K562 (cell line): ENCODE results near the gene SYNGR3. TPM values are rescaled to one million over a fixed set of nuclear protein-coding genes. Genes with fewer than 3 reads are reported as not detected.

Experiments used
- ATAC-seq: fragments of 200-7000 bp; cut with Tn5 transposase; 3 replicates; pipeline ENCODE4 v1.9.1; 2020; ENCODE audit warnings: moderate library complexity
- BruUV-seq: library from RNA; stranded (reverse); fragments of 400-500 nt; replicated peaks from 2 replicates; lab custom pipeline; 2021; lab: Mats Ljungman, UMichigan
- CTCF ChIA-PET: fragments of 300-600 bp; formaldehyde crosslinking; extraction: SDS; loops from one replicate; lab custom pipeline; 2021; ENCODE audit warnings: low intra/inter-chr PET ratio; lab: Yijun Ruan, JAX
- POLR2A ChIA-PET: fragments of 300-600, 350-650 bp; sonication (Branson Sonifier 250); formaldehyde crosslinking; extraction: SDS; loops from one replicate; lab custom pipeline; 2021; ENCODE audit warnings: antibody characterized with exemption, inconsistent platforms; lab: Yijun Ruan, JAX
- DNase-seq, 4 experiments: peaks; one replicate each; pipeline versions ENCODE4 v3.0.0 to v3.0.0-alpha.2; 2011 to 2018; ENCODE audit warnings: low spot score in 3 of 4, mixed read lengths in 3 of 4; ENCODE audit errors: extremely low read depth in 1 of 4
- FAIRE-seq: peaks from 2 replicates; lab custom pipeline; 2011; peaks lifted over from hg19 to GRCh38; lab: Jason Lieb, UNC
- H2AFZ ChIP-seq: 2 replicates; pipeline ENCODE4 v1.6.0; 2011; ENCODE audit warnings: low read depth, low read length, control low read depth, inconsistent platforms
- H3K27ac ChIP-seq: fragments of 200-600 bp; 3 replicates; pipeline ENCODE4 v1.8.0; 2011; ENCODE audit warnings: low read depth, mild to moderate bottlenecking, control low read depth, inconsistent platforms, low read length, moderate library complexity, mixed read lengths; ENCODE audit errors: extremely low read depth
- H3K27me3 ChIP-seq, 2 experiments: fragments of 300-600 bp in 1 of 2; 2 replicates in 1 of 2; 3 replicates in 1 of 2; pipeline versions ENCODE4 v1.6.0 to v1.8.0; 2011; ENCODE audit warnings: inconsistent platforms in 2 of 2, low read length in 2 of 2, mild to moderate bottlenecking in 1 of 2, mixed read lengths in 1 of 2, moderate library complexity in 1 of 2; ENCODE audit not compliant: control insufficient read depth in 2 of 2, insufficient read depth in 2 of 2
- H3K36me3 ChIP-seq: fragments of 300-600 bp; 3 replicates; pipeline ENCODE4 v1.8.0; 2011; ENCODE audit warnings: mild to moderate bottlenecking, low read length, inconsistent platforms; ENCODE audit not compliant: control insufficient read depth, insufficient read depth
- H3K4me1 ChIP-seq, 2 experiments: fragments of 200-600 bp in 1 of 2; replicated peaks in 1 of 2; 2 replicates in 1 of 2; 3 replicates in 1 of 2; pipeline versions ENCODE4 v1.5.1 to v1.8.0; 2011; ENCODE audit warnings: inconsistent platforms in 2 of 2, low read length in 2 of 2, mild to moderate bottlenecking in 1 of 2, mixed read lengths in 1 of 2, moderate library complexity in 1 of 2; ENCODE audit not compliant: control insufficient read depth in 2 of 2, insufficient read depth in 2 of 2
- H3K4me2 ChIP-seq: 2 replicates; pipeline ENCODE4 v1.6.1; 2011; ENCODE audit warnings: low read length, control low read depth, inconsistent platforms, mixed read lengths; ENCODE audit not compliant: insufficient read depth
- H3K4me3 ChIP-seq: fragments of 200-600 bp; sonication (generic), shearing (Covaris generic); 2 replicates; pipeline ENCODE4 v1.5.1; 2016; ENCODE audit warnings: control low read depth, inconsistent platforms
- H3K79me2 ChIP-seq: fragments of 200-600 bp; 3 replicates; pipeline ENCODE4 v1.8.0; 2011; ENCODE audit warnings: low read length, inconsistent platforms; ENCODE audit not compliant: control insufficient read depth, insufficient read depth
- H3K9ac ChIP-seq, 2 experiments: 2 replicates each; pipeline versions ENCODE4 v1.6.0 to v1.6.1; 2011; ENCODE audit warnings: low read depth in 2 of 2, low read length in 2 of 2, control low read depth in 1 of 2, inconsistent platforms in 1 of 2, mild to moderate bottlenecking in 1 of 2, mixed read lengths in 1 of 2; ENCODE audit not compliant: insufficient read depth in 1 of 2
- H3K9me1 ChIP-seq: one replicate; pipeline ENCODE4 v1.6.0; 2011; ENCODE audit warnings: inconsistent platforms, mild to moderate bottlenecking, low read length, moderate library complexity; ENCODE audit not compliant: control insufficient read depth, insufficient read depth
- H3K9me3 ChIP-seq: replicated peaks from 2 replicates; pipeline ENCODE4 v1.5.1; 2011; ENCODE audit warnings: low read depth, low read length, inconsistent platforms; ENCODE audit not compliant: control insufficient read depth, insufficient read depth
- H4K20me1 ChIP-seq: replicated peaks from 2 replicates; pipeline ENCODE4 v1.6.1; 2011; ENCODE audit warnings: low read length, inconsistent platforms, mixed read lengths; ENCODE audit not compliant: control insufficient read depth, insufficient read depth
- MXD1 ChIP-seq: fragments of 250-450 bp; sonication (Bioruptor Pico); IDR thresholded peaks from 2 replicates; pipeline ENCODE4 v1.8.0; 2021; ENCODE audit warnings: borderline replicate concordance, mild to moderate bottlenecking, moderate library complexity; ENCODE audit not compliant: poor library complexity, severe bottlenecking
- SFPQ ChIP-seq: fragments of 200-400 bp; formaldehyde crosslinking; IDR thresholded peaks from 2 replicates; pipeline ENCODE4 v1.6.1; 2017; ENCODE audit warnings: mild to moderate bottlenecking, low read depth, low read length, moderate library complexity
- SRSF9 ChIP-seq: fragments of 200-400 bp; formaldehyde crosslinking; IDR thresholded peaks from 2 replicates; pipeline ENCODE4 v1.6.1; 2017; ENCODE audit warnings: low read depth, low read length, borderline replicate concordance
- ZBTB7A ChIP-seq: IDR thresholded peaks from 2 replicates; pipeline ENCODE4 v1.6.1; 2011; ENCODE audit warnings: low read depth, mild to moderate bottlenecking, low read length, moderate library complexity, borderline replicate concordance; ENCODE audit not compliant: control insufficient read depth
- ZNF655 ChIP-seq: fragments of 250-450 bp; sonication (Bioruptor Pico); IDR thresholded peaks from 2 replicates; pipeline ENCODE4 v1.5.0; 2021
- WGBS: fragments of 100-300 bp; shearing (Covaris generic); methylation state at CpG from one replicate; pipeline ENCODE4 v1.1.6; 2016; ENCODE audit warnings: low coverage, mixed read lengths; ENCODE audit not compliant: insufficient coverage; ENCODE audit errors: missing lambda C conversion rate; 5-methylcytosine and 5-hydroxymethylcytosine counted together
- in situ Hi-C: fragments of 300-500 bp; cut with MboI; formaldehyde crosslinking; loops from 4 replicates; pipeline ENCODE4 v1.15.0; 2018; ENCODE audit warnings: inconsistent platforms, mixed read lengths
- intact Hi-C: fragments of 100-400 bp; cut with micrococcal nuclease; formaldehyde crosslinking; loops from 2 replicates; pipeline ENCODE4 v1.14.2; 2022
- polyA plus RNA-seq, 8 experiments: library from polyadenylated mRNA; depleted of rRNA in 4 of 8; stranded (reverse) in 5 of 8; unstranded in 3 of 8; fragments of >200 nt; fragmentation: Nextera tagmentation in 2 of 8; fragmentation: Illumina TruSeq in 1 of 8; extraction: Ambion mirVana in 2 of 8; extraction: Trizol in 1 of 8; gene quantifications; 2 replicates each; pipeline versions ENCODE4 v1.2.1 to v1.2.3, GENCODE V29; 2011 to 2014; ENCODE audit warnings: inconsistent platforms in 1 of 8, missing spikeins in 1 of 8
- total RNA-seq, 7 experiments: library from RNA; depleted of rRNA in 6 of 7; stranded (reverse); fragments of >200 nt in 6 of 7; fragmentation: Illumina TruSeq in 2 of 7; extraction: Trizol in 2 of 7; gene quantifications; 2 replicates each; pipeline versions ENCODE4 v1.2.1 to v1.2.3, GENCODE V29; 2011 to 2021; ENCODE audit warnings: low replicate concordance in 1 of 7
- TF ChIP-seq, protein P1 (sequence below): fragments of 250-450 bp; sonication (Bioruptor Pico); IDR thresholded peaks from 2 replicates; pipeline ENCODE4 v1.4.0; 2020

Gene SYNGR3
- total and polyA plus RNA-seq, 9 of the 15 experiments (the other 6 are each of a cell fraction or from before 2014, with no cell fraction given), result 3.7 to 69.2 (median 36.3) TPM

DNA sequence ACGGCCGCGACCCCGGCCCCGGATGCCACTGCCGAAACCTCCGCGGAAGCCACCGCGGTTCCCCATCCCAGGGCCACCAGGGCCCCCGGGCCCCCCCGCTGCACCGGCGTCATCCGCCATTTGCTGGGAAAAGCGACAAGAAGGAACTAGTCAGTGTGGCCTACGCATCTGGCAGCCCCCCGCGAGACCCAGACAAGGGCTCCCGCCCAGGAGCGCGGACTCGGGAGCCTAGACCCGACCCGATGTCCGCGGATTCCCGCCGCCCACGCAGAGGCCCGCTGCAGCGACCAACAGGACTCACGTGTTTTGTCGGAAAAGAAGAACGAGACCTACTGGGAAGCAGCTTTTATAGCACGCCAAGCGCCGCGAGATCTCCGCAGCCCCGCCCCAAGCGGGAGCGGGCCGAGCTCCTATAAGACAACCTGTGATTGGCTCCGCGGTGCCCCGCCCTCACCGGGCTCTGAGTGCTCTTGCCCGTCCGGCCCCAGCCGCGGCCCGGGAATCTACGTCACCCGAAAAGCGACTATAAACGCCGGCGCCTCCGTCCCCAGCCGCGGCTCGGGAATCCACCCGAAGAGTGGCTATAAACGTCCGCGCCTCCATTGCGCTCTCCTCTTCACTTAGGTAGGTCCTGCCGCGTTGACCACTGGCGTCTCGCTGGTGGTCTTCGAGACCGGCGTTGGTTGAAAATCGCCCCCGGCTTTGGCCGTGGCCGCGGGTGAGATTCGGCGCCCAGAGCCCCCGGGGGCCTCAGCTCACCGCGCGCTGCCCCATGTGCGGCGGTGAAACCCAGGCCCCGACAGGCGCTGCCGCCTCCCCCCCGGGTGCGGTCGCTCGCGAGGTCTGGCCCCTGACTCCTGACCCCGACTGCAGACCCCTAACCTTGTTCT is 25.0 kb upstream of the SYNGR3 start, which contains the start of gene RPS2:
TSS of gene RPS2 (minus strand) at position 321 of the 890 bp plus-strand sequence. CDS start at position 120, 201 bp downstream.
- DNase-seq, result peak; percentile 95 to 100 (median 98)
- peak; percentile 94 for FAIRE-seq
- TF ChIP-seq ZNF655 (CRISPR knock-in tag), result peak; percentile 47; the same call in 1 of the 2 replicates
- TF ChIP-seq SRSF9, result no peak
- peak; percentile 58; the same call in 1 of the 2 replicates for TF ChIP-seq ZBTB7A
- TF ChIP-seq MXD1, result peak; percentile 93
- TF ChIP-seq SFPQ, result no peak
- TF ChIP-seq, protein P1, sequence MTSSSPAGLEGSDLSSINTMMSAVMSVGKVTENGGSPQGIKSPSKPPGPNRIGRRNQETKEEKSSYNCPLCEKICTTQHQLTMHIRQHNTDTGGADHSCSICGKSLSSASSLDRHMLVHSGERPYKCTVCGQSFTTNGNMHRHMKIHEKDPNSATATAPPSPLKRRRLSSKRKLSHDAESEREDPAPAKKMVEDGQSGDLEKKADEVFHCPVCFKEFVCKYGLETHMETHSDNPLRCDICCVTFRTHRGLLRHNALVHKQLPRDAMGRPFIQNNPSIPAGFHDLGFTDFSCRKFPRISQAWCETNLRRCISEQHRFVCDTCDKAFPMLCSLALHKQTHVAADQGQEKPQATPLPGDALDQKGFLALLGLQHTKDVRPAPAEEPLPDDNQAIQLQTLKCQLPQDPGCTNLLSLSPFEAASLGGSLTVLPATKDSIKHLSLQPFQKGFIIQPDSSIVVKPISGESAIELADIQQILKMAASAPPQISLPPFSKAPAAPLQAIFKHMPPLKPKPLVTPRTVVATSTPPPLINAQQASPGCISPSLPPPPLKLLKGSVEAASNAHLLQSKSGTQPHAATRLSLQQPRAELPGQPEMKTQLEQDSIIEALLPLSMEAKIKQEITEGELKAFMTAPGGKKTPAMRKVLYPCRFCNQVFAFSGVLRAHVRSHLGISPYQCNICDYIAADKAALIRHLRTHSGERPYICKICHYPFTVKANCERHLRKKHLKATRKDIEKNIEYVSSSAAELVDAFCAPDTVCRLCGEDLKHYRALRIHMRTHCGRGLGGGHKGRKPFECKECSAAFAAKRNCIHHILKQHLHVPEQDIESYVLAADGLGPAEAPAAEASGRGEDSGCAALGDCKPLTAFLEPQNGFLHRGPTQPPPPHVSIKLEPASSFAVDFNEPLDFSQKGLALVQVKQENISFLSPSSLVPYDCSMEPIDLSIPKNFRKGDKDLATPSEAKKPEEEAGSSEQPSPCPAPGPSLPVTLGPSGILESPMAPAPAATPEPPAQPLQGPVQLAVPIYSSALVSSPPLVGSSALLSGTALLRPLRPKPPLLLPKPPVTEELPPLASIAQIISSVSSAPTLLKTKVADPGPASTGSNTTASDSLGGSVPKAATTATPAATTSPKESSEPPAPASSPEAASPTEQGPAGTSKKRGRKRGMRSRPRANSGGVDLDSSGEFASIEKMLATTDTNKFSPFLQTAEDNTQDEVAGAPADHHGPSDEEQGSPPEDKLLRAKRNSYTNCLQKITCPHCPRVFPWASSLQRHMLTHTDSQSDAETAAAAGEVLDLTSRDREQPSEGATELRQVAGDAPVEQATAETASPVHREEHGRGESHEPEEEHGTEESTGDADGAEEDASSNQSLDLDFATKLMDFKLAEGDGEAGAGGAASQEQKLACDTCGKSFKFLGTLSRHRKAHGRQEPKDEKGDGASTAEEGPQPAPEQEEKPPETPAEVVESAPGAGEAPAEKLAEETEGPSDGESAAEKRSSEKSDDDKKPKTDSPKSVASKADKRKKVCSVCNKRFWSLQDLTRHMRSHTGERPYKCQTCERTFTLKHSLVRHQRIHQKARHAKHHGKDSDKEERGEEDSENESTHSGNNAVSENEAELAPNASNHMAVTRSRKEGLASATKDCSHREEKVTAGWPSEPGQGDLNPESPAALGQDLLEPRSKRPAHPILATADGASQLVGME (CRISPR knock-in tag), result peak; percentile 78

More for the DNA sequence above, 25.0 kb upstream of the SYNGR3 start, which contains the start of gene RPS2:
- peak within 1 kb of the TSS; percentile 94 to 100 for H3K9ac ChIP-seq
- H3K4me2 ChIP-seq, result peak within 1 kb of the TSS; percentile 100
- H3K9me1 ChIP-seq, result peaks cover 3% of the 10 kb centered on the region
- peak within 1 kb of the TSS; percentile 89 for H3K4me3 ChIP-seq
- peaks cover 8 to 50% of the 10 kb centered on the region in 2 experiments; a peak in 3 of 5 replicates for H3K4me1 ChIP-seq
- WGBS, result under 1% methylated on average over 76 of the region's 97 CpGs
- no peaks in the 10 kb centered on the region for H3K27me3 ChIP-seq
- H2AFZ ChIP-seq, result peak within 1 kb of the TSS; percentile 73
- H4K20me1 ChIP-seq, result peaks cover 35% of the 10 kb centered on the region
- peaks cover 71% of the 10 kb centered on the region for H3K79me2 ChIP-seq
- intact Hi-C loops, result loop anchor here (2.0 kb wide), 1 partner anchor 22 kb away; the partner anchor contains the start of gene MSRB1
- in situ Hi-C loops, result no loop called here
- no peaks in the 10 kb centered on the region for H3K9me3 ChIP-seq
- peak within 1 kb of the TSS; percentile 85 for H3K27ac ChIP-seq
- ChIA-PET CTCF (interaction anchor here (0.7 kb wide), 1 partner anchor 35 kb away, joined by 3 read pairs; no protein-coding TSS in a partner anchor), POLR2A (interaction anchor here (0.6 to 3.9 kb wide), 67 partner anchors 8 to 923 kb away, joined by 3 to 103 read pairs (median 4); partner anchors contain the start of genes E4F1, FAHD1, GFER and HAGH)
- ATAC-seq, result peak; percentile 73
- peaks cover 38% of the 10 kb centered on the region for H3K36me3 ChIP-seq
- TSS peak; percentile 82 for BruUV-seq
